CD4-positive, alpha-beta T cell treated with Interleukin-15 for 1 hour (primary cell): Measurements from ENCODE around the gene CSNK1E.

ENCODE experiments used
- DNase-seq: peaks from one replicate; pipeline ENCODE4 v3.0.0-alpha.2; 2020

Gene CSNK1E

GRCh38 chr22:38327396-38327795 is 10.2 kb upstream of the CSNK1E start:
- DNase-seq = no peak

- DNase-seq = no peak
These were observed 8.4 kb upstream of the CSNK1E start for GRCh38 chr22:38325587-38325986.

GRCh38 chr22:38320605-38321402 is 3.6 kb upstream of the CSNK1E start:
- no peak for DNase-seq

- DNase-seq = no peak
These were observed 1.9 kb upstream of the CSNK1E start for GRCh38 chr22:38318792-38319773.

GRCh38 chr22:38317995-38318715 is 922 bp upstream of the CSNK1E start:
- DNase-seq = peak; percentile 31

GRCh38 chr22:38316364-38317121 is 690 bp downstream of the CSNK1E start:
- peak; percentile 51 for DNase-seq

GRCh38 chr22:38315823-38316363 is 1.3 kb downstream of the CSNK1E start:
- no peak for DNase-seq

- DNase-seq = peak; percentile 28
These were observed 2.1 kb downstream of the CSNK1E start for GRCh38 chr22:38314933-38315822.

- no peak for DNase-seq
These were observed 2.9 kb downstream of the CSNK1E start for GRCh38 chr22:38314051-38314932.

- no peak for DNase-seq
These were observed 3.8 kb downstream of the CSNK1E start for GRCh38 chr22:38313384-38313955.

- DNase-seq = no peak
These were observed 4.9 kb downstream of the CSNK1E start for GRCh38 chr22:38312261-38312800.

- no peak for DNase-seq
These were observed 6.0 kb downstream of the CSNK1E start for GRCh38 chr22:38311323-38311620.

GRCh38 chr22:38310518-38311322 is 6.5 kb downstream of the CSNK1E start:
- no peak for DNase-seq

- no peak for DNase-seq
These were observed 7.4 kb downstream of the CSNK1E start for GRCh38 chr22:38309614-38310517.

GRCh38 chr22:38308791-38309498 is 8.3 kb downstream of the CSNK1E start:
- no peak for DNase-seq
